ENCODE data around the gene LYST.
"Not testable (repeated sequence)": the region's sequence is repeated elsewhere in the genome, so short reads cannot be mapped to it uniquely, and the experiment has no call there.

Gene LYST

DNA sequence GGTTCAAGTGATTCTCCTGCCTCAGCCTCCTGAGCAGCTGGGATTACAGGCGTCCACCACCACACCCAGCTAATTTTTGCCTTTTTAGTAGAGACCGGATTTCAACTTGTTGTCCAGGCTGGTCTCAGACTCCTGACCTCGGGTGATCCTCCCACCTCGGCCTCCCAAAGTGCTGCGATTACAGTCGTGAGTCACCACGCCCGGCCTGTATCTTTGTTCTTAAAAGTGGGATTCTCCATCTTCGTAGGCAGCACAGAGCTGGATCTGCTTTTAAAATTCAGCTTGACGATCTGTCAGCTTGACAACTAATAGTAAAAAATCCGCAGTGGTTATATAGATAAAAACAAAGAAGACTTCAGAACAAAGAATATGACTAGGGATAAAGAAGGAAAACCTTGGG, 214.3 kb downstream of the LYST start:
- no peak for DNase-seq (ENCODE audit: low spot score)

- no peak for DNase-seq (ENCODE audit: low spot score)
Measured at GRCh38 chr1:235651170-235651806, 215.4 kb downstream of the LYST start.

GRCh38 chr1:235650341-235651169, 216.2 kb downstream of the LYST start:
- DNase-seq (ENCODE audit: low spot score) = no peak

DNA sequence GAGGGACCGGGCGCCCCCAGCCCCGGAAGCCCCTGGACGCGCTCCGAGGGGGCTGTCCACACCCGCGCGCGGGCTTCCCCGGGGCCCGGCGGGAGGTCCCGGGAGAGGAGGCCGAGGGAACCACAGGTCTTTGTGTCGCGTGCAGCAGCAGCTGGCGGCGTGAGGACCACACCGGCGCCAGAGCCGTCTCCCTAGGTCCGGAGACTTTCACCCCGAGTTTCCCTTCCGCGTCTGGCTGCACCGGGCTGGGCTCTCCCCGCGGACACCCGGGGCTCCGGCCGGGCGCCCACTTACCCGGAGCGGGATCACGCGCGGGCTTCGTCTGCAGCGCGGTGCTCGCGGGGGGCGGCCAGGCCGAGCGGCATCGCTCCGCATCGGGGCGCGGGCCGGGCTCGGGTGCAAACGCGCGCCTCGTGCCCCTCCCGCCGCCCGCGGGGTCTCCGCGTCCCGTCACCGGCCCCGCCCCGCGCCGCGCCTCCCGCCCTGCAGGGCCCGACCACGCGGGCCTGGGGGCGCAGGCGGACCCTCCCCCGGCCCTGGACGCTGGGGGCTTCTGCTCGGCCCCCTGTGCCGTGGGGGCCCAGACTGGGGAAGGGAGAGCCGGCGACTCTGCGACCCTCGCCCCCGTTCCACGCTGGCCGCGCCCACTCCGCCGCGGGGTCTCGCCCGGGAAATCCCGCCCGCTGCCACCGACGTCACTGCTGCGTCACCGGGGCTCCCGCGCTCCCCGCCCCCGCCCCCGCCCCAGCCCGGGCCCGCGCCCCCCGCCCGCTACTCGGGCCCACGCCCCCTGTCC, 217.1 kb downstream of the LYST start, which contains the start of gene GNG4:
GNG4 (minus strand) TSS at position 417 of the 796 bp plus-strand sequence. CDS start 65,946 bp downstream, outside the sequence.
- DNase-seq (ENCODE audit: low spot score) = peak; percentile 39

GRCh38 chr1:235648954-235649367, 217.7 kb downstream of the LYST start:
- DNase-seq (ENCODE audit: low spot score) = peak; percentile 86

DNA sequence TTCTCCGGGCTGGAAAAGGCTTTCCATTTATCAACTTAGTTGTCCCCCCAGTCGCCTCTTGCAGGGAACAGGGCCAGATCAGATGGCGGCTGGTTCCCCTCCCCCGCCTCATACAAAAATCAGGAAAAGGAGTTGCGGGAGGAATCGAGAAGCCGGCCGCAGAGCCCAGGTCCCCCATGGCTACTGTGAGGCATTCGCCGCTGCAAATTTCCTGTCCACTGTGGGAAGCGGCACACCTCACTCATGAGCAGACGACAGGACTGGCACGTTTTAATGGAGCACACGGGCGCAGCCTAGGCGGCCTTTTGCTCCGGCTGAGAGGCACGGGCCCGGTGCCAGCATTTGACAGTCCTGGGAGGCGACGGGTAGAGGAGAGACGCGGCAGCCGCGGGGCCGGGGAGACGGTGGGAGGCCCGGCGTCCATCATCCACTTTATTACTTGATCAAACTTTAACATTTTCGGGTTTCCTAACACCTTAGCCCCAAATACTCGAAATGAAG, 218.2 kb downstream of the LYST start:
- DNase-seq (ENCODE audit: low spot score) = peak; percentile 16

- DNase-seq (ENCODE audit: low spot score) = not testable (repeated sequence)
Measured at GRCh38 chr1:235647537-235647936, 219.2 kb downstream of the LYST start.

GRCh38 chr1:235646463-235646862, 220.2 kb downstream of the LYST start:
- no peak for DNase-seq (ENCODE audit: low spot score)

GRCh38 chr1:235644693-235645305, 221.9 kb downstream of the LYST start:
- no peak for DNase-seq (ENCODE audit: low spot score)

- DNase-seq (ENCODE audit: low spot score) = no peak
Measured at GRCh38 chr1:235643837-235644692, 222.6 kb downstream of the LYST start.

- DNase-seq (ENCODE audit: low spot score) = no peak
Measured at GRCh38 chr1:235642943-235643371, 223.7 kb downstream of the LYST start.

GRCh38 chr1:235642011-235642942, 224.4 kb downstream of the LYST start:
- DNase-seq (ENCODE audit: low spot score) = no peak

DNA sequence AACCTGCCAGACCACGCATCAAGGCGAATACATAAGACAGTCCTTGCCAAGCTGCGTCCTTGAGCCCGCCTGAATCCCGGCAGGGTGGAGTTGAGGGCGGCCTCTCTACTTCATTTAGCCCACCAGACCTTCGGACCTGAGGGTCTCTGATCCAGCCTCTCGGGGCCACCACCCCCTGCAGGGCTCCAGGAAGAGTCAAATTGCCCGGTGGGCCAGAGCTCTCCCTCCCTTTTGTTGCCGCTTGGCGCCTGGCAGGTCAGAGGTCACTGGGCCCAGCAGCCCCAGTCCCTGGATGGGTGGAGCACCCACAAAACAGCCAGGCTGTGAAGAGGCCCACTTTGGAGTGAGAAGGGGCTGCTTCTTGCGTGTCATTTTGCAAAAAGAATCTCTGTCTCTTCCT, 226.1 kb downstream of the LYST start:
- no peak for DNase-seq (ENCODE audit: low spot score)

GRCh38 chr1:235639226-235640205, 227.2 kb downstream of the LYST start:
- no peak for DNase-seq (ENCODE audit: low spot score)

DNA sequence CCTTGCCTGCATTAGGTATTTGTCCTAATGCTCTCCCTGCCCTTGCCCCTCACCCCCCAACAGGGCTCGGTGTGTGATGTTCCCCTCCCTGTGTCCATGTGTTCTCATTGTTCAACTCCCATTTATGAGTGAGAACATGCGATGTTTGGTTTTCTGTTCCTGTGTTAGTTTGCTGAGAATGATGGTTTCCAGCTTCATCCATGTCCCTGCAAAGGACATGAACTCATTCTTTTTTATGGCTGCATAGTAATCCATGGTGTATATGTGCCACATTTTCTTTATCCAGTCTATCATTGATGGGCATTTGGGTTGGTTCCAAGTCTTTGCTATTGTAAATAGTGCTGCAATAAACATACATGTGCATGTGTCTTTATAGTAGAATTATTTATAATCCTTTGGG, 228.1 kb downstream of the LYST start:
- DNase-seq (ENCODE audit: low spot score) = not testable (repeated sequence)

DNA sequence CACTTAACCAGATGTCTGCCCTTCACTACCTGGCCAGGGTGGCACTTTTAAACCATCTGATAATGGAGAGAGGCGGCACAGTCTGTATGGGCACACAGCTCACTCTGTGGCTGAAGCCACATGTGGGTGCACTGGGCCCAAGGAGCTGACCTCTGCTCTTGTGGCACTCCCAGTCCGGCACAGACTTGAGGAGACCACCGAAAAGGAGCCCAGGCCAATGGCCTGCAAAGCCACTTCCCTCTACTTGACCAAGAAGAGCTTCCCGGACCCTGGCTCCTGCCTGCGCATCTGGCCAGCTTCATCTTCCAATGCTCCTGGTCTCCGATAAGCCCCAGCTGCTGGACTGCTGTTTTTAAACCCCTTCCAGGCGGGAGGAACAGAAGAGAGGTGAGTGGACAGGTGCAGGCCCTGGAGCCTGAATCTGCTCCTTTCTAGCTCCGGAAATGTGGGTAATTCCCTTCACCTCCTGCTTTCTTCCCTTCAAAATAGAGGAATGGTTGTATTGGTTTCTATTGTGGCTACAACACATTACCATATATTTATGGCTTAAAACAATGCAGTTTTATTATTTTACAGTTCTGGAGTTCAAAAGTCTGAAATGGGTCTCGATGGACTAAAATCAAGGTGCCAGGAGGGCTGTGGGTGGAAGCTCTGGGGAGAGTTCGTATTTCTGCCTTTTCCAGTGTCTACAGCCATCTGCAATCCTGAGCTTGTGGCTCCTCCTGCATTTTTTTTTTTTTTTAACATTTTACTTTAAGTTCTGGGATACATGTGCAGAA, 228.8 kb downstream of the LYST start:
- DNase-seq (ENCODE audit: low spot score) = no peak

GRCh38 chr1:235635938-235636662, 230.6 kb downstream of the LYST start:
- DNase-seq (ENCODE audit: low spot score) = no peak
